Lower lobe of right lung (tissue), 2 donors: ENCODE measurements around the gene TMEM259. TPM values are rescaled to one million over a fixed set of nuclear protein-coding genes. Genes with fewer than 3 reads are reported as not detected.

ENCODE experiments used
- ATAC-seq, 2 donors: fragments of 200-7000 bp; cut with Tn5 transposase; one replicate each; pipeline ENCODE4 v1.9.1; 2020 to 2022; ENCODE audit warnings: mild to moderate bottlenecking in 2 of 2, moderate library complexity in 2 of 2
- DNase-seq: peaks from one replicate; pipeline ENCODE4 v3.0.0-alpha.2; 2020
- H3K27ac ChIP-seq: fragments of 200-600 bp; one replicate; pipeline ENCODE4 v1.8.0; 2022
- H3K27me3 ChIP-seq: fragments of 200-600 bp; one replicate; pipeline ENCODE4 v1.8.0; 2022; ENCODE audit warnings: low read depth
- H3K36me3 ChIP-seq: fragments of 200-600 bp; one replicate; pipeline ENCODE4 v1.8.0; 2022; ENCODE audit warnings: mild to moderate bottlenecking
- H3K4me1 ChIP-seq: fragments of 200-600 bp; one replicate; pipeline ENCODE4 v1.8.0; 2022
- H3K4me3 ChIP-seq: fragments of 200-600 bp; one replicate; pipeline ENCODE4 v1.8.0; 2022; ENCODE audit warnings: mild to moderate bottlenecking
- H3K9me3 ChIP-seq: fragments of 200-600 bp; one replicate; pipeline ENCODE4 v1.8.0; 2022
- CTCF ChIP-seq: fragments of 200-600 bp; IDR thresholded peaks from one replicate; pipeline ENCODE4 v1.8.0; 2022; ENCODE audit warnings: antibody characterized with exemption, mild to moderate bottlenecking
- intact Hi-C: fragments of 100-400 bp; cut with DNase I; formaldehyde crosslinking; loops from one replicate; pipeline ENCODE4 v1.11.0; 2022
- total RNA-seq: library from RNA; stranded (reverse); fragmentation: NEBNext Ultra II Directional; extraction: Animal tissue kit (Norgen Biotek cat#: 25700); gene quantifications from one replicate; pipeline ENCODE4 v1.2.1, GENCODE V29; 2021
- donor health status: DM: no; HTN: yes; CAD: no; lungs with severe emphysema.

The TMEM259 gene
- total RNA-seq, 1 donor from 2014 or later, result 159 TPM

DNA sequence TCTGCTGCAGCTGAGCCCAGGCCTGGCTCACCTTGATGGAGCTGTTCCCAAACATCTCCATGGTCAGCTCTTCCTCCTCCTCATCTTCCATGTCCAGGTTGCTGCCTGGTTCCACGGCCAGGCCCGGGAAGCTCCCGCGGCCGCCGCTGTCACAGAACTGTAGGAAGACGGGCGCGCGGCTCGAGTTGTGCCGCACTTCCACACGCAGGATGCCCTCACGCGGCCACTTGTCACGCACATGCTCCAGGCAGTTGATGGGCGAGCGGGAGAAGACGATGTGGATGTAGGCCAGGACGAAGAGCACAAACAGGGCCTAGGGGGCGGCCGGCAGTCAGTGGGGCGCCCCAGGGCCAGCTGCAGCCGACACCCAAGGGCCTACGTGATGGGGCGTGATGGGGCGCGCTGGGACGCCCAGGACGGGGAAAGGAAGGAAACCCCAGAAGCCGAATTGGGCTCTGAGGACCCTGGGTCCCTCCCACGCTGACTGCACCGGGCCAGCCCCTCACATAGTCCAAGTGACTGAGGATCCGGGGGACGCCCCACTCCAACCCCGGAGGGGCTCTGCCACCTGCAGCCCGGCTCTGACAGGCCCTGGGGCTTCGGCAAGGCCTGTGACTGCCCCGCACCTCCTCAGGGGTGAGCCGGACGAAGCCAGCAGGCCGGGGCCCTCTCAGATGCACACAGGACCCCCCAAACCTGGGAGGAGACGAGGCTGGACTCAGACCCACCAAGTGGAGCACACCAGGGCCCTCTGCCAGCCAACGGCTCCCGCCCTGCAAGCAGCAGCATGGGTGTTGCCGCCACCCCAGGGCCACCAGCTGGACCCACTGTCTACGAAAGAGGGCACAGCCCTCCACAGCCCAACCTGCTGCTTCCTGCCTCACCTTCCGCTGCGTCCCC, 6.5 kb downstream of the TMEM259 start:
- DNase-seq (no peak), ATAC-seq (no peak)
- Histone ChIP-seq H3K4me3 (no peak overlapping the region), H3K27ac (no peak overlapping the region), H3K36me3 (peaks cover 51% of the 10 kb centered on the region), H3K9me3 (no peaks in the 10 kb centered on the region), H3K4me1 (peaks cover 54% of the 10 kb centered on the region), H3K27me3 (no peaks in the 10 kb centered on the region)
- intact Hi-C loops, result no loop called here
- TF ChIP-seq CTCF, result no peak

- no peak for TF ChIP-seq CTCF
- DNase-seq (no peak), ATAC-seq (no peak)
- H3K4me1 ChIP-seq, result peaks cover 42% of the 10 kb centered on the region
- H3K27ac ChIP-seq, result no peak overlapping the region
- H3K9me3 ChIP-seq, result no peaks in the 10 kb centered on the region
- H3K27me3 ChIP-seq, result no peaks in the 10 kb centered on the region
- H3K4me3 ChIP-seq, result no peak overlapping the region
- peaks cover 52% of the 10 kb centered on the region for H3K36me3 ChIP-seq
- intact Hi-C loops, result no loop called here
These were observed 7.7 kb downstream of the TMEM259 start for GRCh38 chr19:1013218-1013617.

GRCh38 chr19:1012334-1012733, 8.6 kb downstream of the TMEM259 start:
- Histone ChIP-seq H3K4me3 (no peak overlapping the region), H3K9me3 (no peaks in the 10 kb centered on the region), H3K27me3 (no peaks in the 10 kb centered on the region), H3K36me3 (peaks cover 49% of the 10 kb centered on the region), H3K27ac (no peak overlapping the region), H3K4me1 (peaks cover 33% of the 10 kb centered on the region)
- ATAC-seq (no peak), DNase-seq (no peak)
- TF ChIP-seq CTCF, result no peak
- intact Hi-C loops, result no loop called here

GRCh38 chr19:1011831-1012333, 9.0 kb downstream of the TMEM259 start:
- no peaks in the 10 kb centered on the region for H3K9me3 ChIP-seq
- H3K4me1 ChIP-seq, result peaks cover 28% of the 10 kb centered on the region
- no peak for DNase-seq
- no peak for TF ChIP-seq CTCF
- intact Hi-C loops, result no loop called here
- peaks cover 49% of the 10 kb centered on the region for H3K36me3 ChIP-seq
- no peak overlapping the region for H3K27ac ChIP-seq
- H3K4me3 ChIP-seq, result no peak overlapping the region
- H3K27me3 ChIP-seq, result no peaks in the 10 kb centered on the region
- no peak for ATAC-seq

GRCh38 chr19:1010586-1011510, 10.1 kb downstream of the TMEM259 start:
- ATAC-seq, result no peak
- DNase-seq, result no peak
- no peaks in the 10 kb centered on the region for H3K9me3 ChIP-seq
- H3K4me3 ChIP-seq, result no peak overlapping the region
- H3K36me3 ChIP-seq, result peaks cover 49% of the 10 kb centered on the region
- no peak overlapping the region for H3K27ac ChIP-seq
- peaks cover 18% of the 10 kb centered on the region for H3K4me1 ChIP-seq
- intact Hi-C loops, result no loop called here
- H3K27me3 ChIP-seq, result no peaks in the 10 kb centered on the region
- TF ChIP-seq CTCF, result no peak
